NCI-H2107 treated with DMSO at 0.1 percent for 48 hours (cell line): ENCODE results near the gene AFAP1.

ENCODE experiments used
- DNase-seq: peaks from one replicate; lab custom pipeline; 2025; ENCODE audit not compliant: unreplicated experiment; lab: John Stamatoyannopoulos, UW

The AFAP1 gene, protein sequence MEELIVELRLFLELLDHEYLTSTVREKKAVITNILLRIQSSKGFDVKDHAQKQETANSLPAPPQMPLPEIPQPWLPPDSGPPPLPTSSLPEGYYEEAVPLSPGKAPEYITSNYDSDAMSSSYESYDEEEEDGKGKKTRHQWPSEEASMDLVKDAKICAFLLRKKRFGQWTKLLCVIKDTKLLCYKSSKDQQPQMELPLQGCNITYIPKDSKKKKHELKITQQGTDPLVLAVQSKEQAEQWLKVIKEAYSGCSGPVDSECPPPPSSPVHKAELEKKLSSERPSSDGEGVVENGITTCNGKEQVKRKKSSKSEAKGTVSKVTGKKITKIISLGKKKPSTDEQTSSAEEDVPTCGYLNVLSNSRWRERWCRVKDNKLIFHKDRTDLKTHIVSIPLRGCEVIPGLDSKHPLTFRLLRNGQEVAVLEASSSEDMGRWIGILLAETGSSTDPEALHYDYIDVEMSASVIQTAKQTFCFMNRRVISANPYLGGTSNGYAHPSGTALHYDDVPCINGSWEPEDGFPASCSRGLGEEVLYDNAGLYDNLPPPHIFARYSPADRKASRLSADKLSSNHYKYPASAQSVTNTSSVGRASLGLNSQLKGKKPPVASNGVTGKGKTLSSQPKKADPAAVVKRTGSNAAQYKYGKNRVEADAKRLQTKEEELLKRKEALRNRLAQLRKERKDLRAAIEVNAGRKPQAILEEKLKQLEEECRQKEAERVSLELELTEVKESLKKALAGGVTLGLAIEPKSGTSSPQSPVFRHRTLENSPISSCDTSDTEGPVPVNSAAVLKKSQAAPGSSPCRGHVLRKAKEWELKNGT

DNA sequence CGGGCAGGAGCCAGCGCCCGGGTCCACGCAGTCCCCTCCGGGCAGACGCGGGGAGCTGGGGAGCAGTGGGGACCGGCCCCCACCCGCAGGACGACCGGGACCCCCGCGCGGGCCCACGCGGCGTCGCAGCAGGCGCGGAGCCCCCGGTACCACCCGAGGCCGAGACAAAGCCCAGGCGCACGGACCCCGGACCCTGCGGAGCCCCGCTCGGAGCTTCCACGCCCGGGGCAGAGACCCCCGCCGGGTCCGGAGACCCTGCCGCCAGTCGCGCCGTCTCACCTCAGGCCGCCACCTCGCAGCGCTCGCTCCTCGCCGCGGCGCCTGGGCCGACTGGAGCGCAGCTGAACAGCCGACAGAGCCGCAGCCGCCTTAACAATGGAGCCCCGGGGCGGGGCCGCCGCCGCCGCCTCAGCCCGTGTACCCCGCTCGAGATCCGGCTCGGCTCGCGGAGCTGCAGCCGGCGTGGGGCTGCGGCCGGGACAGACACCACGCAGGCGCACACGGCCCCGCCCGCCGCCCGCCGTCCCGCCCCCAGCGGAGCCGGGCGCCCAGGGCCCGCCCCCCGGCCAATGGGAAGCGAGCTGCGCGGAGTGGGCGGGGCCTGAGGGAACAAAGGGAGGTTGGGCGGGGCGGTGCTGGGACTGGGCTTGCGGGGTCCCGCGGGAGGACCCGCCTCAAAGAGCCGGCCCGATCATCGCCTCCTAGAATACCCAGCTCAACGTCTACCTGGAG is at the start of gene AFAP1:
Gene AFAP1, minus strand, starts transcription at position 485 of the 732 bp plus-strand sequence. CDS start 67,783 bp downstream, outside the sequence.
- DNase-seq: peak; percentile 22

DNA sequence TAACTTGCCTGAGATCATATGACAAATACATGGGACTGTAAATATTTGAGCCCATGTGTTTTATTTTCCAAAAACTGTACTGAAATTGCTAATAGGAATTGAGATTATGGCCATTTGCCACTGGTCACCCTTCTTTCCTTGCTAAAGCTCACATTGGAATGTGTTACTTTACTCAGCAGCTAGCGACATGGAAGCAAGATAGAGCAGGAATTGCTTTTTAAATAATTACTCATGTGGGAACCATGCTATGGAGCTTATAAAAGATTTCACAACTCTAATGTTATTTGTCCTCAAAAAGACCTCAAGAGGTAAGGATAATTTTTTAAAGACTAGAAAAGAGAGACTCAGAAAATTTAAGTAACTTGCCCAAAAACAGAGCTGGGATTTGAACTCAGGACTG is 48.8 kb upstream of the AFAP1 start:
- no peak for DNase-seq

DNA sequence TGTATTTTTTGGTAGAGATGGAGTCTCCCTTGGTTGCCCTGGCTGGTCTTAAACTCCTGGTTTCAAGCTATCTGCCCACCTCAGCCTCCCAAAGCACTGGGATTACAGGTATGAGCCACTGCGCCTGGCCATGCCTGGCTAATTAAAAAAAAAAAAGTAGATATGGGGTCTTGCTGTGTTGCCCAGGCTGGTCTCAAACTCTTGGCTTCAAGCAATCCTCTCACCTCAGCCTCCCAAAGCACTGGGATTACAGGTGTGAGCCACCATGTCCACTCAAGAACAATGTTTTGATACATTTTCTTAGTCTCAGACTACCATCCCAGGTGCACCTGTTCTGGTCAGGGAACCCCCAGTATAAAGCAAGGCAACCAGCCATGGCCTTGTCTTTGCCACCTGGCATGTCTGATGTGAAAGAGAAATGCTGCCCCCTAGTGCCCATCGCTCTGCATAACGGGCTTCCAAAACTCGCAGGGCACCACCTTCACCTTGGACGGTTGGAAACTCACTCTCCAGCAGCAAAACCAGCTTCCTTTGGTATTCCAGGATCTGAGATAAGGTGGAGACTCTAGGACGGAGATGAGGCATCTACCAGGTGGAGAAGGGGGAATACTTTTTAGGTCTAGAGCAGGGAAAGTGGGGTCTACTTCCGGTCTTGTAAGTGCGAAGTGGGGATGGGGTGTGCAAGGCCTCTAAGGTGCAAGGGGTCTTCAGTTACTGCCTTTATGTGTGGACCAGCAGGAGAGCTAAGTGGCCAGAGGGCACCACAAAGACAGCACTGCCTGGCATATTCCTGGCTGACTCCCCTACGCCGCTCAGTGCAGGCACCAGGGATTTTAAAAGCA is 47.7 kb upstream of the AFAP1 start:
- DNase-seq: peak; percentile 40

DNA sequence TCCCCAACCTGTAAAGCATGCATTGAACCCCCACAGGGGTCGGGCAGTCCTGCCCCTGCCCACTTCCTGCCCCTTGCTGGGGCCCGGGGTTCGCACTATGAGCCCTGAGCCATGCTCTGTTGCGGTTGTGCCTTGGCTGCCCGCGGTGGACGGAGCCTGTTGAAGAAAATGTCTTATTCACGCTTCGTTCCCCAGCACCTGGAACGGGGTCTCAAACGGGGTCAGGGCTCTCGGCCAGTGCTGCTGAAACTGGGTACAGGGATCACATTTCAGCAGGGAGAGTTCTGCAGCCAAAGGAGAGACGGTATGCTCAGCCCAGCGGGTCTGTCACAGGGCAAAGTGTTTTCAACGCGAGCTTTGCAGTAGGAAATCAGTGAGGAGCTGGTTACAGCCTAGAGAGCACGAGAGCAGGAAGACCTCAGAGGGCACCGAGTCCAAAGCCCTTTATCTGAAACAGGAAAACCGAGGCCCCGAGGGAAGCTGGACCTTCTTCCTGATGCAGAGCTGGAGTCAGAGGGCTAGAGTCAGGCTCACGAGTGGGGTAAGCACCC is 46.3 kb upstream of the AFAP1 start:
- no peak for DNase-seq

DNA sequence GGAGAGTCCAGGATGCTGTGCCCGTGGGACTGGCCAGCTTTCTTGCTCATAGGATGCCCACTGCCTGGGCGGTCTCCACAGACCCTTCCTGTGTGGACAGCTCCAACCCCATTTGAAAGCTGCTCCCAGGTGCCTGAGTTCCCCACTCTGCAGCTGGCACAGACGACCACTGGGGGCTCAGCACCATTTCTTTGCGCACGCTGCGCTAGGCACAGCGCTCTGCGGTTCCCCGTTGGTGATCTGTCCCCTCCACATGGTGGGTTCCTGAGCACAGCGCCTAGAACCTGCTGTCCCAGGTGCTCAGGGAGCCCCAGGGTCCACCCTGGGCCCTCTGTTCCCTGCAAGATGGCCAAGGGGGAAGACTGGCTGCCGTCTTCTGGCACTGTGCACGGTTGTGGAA is 45.4 kb upstream of the AFAP1 start:
- DNase-seq: no peak

DNA sequence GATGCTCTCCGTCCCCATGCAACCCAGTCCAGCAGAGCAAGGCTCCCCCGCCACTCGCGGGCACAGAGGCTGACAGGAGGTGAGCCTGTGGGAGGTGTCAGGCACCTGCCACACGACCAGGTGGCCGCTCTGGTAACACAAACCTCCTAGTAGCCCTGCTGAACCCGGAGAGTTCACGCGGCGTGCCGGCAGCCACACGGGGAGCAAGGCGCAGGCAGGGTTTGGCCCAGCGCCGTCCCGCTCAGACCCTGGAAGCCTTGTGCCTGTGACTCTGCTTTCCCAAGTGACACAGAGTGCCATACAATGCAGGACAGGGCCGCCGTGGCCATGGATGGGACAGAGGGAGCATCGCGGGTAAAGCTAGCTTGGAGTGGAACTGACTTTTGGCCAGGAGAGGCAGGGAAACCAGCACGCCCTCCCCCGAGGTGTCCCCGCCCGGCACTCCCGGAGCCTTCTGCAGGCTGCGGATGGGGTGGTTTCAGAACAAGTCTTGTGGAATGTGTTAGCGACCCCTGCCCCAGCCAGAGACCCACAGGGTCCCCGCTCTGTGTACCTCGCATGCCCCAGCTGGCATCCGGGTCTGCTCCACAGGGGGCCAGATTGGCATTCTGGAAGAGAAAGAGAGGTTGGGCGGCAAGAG is 44.7 kb upstream of the AFAP1 start:
- no peak for DNase-seq

DNA sequence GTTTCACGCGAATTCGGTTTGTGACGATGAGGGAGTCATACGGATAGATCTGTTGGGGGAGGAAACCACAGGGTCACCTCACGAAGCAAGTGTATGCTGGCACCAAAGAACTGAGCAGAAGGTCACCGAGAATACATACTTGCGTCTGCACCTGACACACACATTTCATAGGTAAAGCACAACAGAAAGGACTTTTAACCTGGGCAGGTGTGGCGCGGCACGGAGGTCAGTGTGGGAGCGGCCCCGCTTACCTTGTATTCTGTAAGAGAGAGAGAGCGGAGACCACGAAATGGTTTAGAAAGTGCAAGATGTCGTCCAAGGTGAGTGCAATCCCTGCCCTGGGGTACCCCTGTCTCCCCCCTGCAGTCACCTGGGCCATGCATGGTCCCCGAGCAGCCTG is 43.6 kb upstream of the AFAP1 start:
- no peak for DNase-seq

DNA sequence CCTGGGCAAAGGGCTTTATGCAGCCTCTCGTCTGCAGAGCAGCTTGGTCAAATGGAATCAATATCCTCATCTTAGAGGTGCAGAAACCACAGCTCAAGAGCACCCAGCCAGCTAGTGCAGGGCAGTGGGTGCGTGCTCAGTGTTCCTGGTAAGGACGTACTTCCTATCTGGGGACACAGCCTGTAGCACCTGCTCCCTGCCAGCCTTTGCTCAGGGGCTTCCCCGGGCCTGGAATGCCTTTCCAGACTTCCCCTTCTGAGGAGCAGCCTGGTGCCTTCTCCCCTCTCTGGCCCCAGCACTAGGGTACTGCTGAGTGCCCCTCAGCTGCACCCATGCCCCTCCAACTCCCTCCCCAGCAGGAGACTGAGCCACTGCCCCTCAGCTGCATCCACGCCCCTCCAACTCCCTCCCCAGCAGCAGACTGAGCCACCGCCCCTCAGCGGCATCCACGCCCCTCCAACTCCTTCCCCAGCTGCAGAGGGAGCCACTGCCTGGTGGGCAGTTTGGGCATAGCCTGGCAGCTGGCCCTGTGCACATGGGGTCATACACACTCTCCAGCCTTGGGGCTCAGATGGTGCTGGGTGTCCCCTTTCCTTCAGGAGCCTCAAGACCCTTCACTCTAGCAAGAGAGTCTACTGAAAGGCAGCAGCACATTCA is 42.2 kb upstream of the AFAP1 start:
- DNase-seq: peak; percentile 26

DNA sequence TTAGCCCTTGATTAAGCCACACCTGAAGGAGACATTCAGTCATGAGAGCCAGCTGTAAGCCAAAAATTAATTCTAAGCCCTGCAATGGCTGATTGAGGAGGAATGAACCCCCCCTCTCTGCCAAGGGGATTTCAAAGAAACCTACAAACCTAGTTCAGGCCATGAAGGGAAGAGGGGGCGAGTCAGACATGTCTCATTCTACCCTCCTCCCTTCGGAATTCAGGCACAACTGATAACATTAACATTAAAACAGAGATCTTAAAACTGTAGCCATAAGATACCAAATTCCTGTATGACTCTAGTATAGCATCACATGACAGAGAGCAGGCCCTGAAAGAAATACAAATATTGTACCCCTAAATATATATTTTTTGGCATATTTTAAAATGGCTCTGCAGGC is 40.4 kb upstream of the AFAP1 start:
- DNase-seq: no peak

DNA sequence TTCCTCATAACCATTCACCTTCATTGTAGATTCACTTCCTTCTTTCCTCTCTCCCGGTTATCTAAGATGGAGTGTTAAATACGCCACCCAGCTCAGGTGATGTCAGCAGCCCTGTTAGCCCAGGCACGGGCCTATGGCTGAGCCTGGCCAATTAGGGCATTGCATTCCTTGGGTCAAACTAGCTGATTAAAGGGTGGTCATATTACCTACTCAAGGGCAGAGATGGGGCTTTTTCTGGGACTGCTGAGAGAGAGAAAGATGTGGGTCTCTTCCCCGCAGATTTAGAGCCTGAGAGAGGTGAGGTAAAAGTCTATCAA is 39.9 kb upstream of the AFAP1 start:
- DNase-seq: no peak

DNA sequence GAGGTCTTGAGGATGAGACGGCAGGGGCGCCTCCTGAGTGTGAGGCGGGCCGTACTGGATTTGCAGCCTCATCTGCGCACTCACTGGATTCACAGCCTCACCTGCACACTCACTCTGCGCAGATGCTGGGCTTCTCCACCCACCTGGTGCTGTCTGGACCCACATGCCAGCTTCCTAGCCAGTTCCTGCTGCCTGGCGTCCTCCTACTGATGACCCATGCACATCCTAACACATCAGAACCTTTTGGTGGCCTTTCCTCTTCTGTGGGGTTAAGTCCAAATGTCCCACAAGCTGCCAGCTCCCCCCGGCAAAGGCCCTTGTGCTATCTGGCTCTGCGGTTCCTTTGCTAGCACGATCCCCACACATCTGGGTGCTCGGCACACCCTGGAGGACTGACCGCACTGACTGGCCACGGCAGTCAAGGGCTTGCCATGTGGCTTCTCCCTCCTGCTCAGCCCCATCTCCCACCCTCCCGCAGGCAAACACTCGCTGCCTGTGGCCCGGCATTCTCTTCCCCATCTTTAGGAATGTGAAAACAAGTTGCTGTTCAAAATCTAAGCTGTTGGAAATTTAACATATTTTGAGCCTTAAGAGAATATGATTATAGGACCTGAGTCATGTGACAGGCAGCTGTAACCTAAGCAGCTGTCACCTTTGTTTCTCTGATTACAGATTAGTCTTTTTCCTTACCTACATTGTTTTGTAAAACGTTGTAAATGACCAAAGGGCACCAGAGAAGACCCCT is 39.4 kb upstream of the AFAP1 start:
- no peak for DNase-seq

DNA sequence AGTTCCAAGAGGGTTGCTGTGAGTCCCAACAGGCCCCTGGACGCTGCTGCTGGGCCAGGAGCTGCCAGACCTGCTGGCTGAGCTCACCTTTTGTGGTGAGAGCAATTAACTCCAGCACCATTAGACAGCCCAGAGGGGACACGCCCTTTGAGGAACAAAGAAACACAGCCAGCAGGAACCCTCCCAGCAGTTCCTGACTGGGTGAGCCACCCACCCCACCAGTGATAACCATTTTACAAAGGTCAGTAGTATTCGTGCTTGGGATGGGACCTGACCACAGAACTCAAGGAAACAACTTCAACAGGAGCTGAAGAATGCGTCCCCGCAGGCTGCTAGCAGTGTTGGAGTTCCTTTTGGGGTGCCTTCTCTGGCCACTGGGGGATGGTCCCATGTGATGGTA is 38.8 kb upstream of the AFAP1 start:
- DNase-seq: no peak

DNA sequence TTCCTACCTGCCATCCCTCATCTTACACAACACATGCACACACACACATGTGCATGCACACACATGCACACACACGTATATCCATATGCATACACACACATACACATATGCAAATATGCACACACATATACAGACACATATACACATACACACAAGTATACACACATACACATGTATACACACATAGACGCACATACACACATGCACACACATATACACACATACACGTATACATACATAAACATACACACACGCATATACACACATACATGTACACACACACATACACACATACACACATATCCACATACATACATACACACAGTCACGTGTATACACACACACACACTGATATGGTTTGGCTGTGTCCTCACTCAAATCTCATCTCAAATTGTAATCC is 37.0 kb upstream of the AFAP1 start:
- DNase-seq: no peak

DNA sequence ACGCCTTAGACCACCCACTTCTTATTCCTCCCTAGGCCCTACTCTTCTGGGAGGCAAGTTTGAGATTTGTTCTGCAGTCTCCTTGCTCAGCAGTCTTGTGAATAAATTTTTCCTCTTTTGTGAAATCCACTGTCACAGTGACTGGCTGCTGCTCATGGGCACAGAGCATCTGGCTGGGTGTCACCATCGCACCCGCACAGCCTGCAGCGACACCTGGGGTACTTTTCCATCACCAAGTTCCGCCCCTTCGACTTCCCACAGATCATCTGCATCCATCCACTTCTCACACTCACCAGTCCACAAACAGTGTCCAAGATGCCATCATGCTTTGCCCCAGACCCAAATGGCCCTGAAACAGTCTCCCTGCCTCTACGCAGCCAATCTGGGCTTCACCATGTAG is 36.4 kb upstream of the AFAP1 start:
- DNase-seq: no peak

DNA sequence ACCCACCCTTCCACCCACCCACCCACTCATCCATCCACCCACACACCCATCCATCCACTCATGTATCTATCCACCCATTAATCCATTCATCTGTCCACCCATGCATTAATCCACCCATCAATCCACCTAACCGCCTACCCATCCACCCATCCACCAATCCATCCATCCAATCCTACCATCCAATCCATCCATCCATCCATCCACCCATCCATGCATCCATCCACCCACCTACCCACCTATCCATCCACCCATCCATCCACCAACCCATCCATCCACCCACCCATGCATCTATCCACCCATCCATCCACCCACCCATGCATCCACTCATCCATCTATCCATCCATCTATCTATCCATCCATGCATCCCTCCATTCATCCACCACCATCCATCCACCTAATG is 34.8 kb upstream of the AFAP1 start:
- no peak for DNase-seq

DNA sequence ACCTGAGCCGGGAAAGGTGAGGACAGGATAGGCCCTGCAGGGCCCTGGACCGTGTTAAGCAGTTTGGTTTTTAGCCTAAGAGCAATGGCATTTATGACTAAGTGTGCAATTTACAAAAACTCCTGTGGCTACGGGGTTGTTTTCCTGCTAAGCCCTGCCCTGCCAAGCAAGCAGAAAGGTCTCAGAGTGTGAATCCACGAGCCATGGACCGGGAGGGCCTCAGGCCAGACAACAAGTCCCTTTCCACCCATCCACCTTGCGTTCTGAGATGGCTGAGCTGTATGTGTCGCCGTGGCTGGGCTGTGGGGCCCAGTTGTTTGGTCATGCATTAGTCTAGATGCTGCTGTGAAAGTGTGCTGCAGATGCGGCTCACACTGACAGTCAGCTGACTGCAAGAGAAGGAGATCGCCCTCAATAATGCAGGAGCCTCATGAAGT is 33.9 kb upstream of the AFAP1 start:
- DNase-seq: no peak

DNA sequence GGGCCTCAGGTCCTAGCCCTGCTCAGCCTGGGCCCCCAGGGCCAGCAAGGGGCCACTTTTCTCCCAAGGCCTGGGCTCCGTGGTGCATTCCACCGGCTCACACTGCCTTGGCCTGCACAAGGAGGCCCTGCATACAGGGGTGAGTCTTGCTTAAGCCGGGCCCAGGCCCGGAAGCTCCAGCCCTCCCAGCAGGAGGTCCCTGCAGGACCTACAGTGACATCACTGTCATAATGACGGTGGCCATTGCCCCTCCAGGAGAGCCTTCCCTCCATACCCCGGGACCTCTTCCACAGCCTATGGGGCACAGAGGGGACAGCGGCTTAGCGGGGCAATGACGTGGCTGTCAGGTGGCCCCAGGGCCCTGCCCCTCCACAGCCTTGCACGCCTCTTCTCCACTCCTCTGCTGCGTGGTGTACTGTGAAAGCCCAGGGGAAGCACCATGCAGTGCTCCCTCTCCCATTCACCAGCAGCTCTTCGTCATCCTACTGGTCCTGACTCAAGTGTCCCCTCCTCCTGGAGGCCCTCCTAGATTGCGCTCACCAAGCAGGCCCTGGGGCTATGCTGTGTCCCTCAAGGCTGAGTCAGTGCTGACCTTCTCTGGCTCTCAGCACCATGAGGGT is 32.3 kb upstream of the AFAP1 start:
- no peak for DNase-seq

DNA sequence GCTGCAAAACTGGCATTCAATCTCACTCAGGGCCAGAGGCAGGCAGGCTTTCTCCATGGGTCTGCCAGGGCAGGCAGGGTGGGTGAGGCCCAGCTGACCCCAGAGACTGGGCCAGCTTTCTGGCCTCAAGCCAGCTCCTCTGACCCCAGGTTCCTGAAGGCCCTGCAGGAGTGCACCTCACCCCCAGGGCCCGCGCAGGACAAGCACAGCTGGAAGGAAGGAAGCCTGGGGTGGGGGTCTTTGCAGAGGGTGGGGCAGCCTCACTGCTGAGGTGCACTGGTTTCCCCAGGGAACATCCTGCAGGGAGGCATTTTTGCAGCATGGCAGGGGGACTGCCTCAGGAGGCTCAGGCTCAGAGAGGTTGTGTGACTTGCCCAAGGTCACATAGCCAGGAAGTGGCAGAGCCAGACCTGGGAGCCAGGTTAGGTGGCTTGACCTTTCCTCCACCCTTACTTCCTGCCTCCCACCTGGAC is 31.5 kb upstream of the AFAP1 start:
- DNase-seq: no peak
